Activated T-helper 2 cell treated with anti-CD3 and anti-CD28 coated beads, Interferon-gamma antibody, Interleukin-2, Interleukin-4, amounts not matched to agents 10 μg/mL and 5 μg/mL and 100 μg/mL, durations not matched to agents 14 hours and 24 hours and 36 hours (primary cell): ENCODE data around the gene EFR3B. TPM values are rescaled to one million over a fixed set of nuclear protein-coding genes. Genes with fewer than 3 reads are reported as not detected.
"Not testable (repeated sequence)": the region's sequence is repeated elsewhere in the genome, so short reads cannot be mapped to it uniquely, and the experiment has no call there.

ENCODE experiments used
- DNase-seq: peaks from one replicate; pipeline ENCODE4 v3.0.0; 2021; ENCODE audit warnings: low spot score
- H3K27ac Mint-ChIP-seq: one replicate; pipeline ENCODE4 v1.8.0; 2021; ENCODE audit warnings: mixed read lengths
- H3K27me3 Mint-ChIP-seq: one replicate; pipeline ENCODE4 v1.8.0; 2021; ENCODE audit warnings: low read depth, mixed read lengths
- H3K36me3 Mint-ChIP-seq: one replicate; pipeline ENCODE4 v1.8.0; 2021; ENCODE audit warnings: low read depth, mixed read lengths
- H3K4me1 Mint-ChIP-seq: one replicate; pipeline ENCODE4 v1.8.0; 2021; ENCODE audit warnings: low read depth, mixed read lengths
- H3K4me3 Mint-ChIP-seq: one replicate; pipeline ENCODE4 v1.8.0; 2021; ENCODE audit warnings: low read depth, mild to moderate bottlenecking, moderate library complexity, mixed read lengths
- H3K9me3 Mint-ChIP-seq: one replicate; pipeline ENCODE4 v1.8.0; 2021; ENCODE audit warnings: mixed read lengths
- intact Hi-C: fragments of 100-400 bp; cut with micrococcal nuclease; formaldehyde crosslinking; loops from one replicate; pipeline ENCODE4 v1.15.1; 2023
- total RNA-seq: library from RNA; stranded (reverse); gene quantifications from 2 replicates; pipeline ENCODE4 v1.2.3, GENCODE V29; 2022

EFR3B gene, protein sequence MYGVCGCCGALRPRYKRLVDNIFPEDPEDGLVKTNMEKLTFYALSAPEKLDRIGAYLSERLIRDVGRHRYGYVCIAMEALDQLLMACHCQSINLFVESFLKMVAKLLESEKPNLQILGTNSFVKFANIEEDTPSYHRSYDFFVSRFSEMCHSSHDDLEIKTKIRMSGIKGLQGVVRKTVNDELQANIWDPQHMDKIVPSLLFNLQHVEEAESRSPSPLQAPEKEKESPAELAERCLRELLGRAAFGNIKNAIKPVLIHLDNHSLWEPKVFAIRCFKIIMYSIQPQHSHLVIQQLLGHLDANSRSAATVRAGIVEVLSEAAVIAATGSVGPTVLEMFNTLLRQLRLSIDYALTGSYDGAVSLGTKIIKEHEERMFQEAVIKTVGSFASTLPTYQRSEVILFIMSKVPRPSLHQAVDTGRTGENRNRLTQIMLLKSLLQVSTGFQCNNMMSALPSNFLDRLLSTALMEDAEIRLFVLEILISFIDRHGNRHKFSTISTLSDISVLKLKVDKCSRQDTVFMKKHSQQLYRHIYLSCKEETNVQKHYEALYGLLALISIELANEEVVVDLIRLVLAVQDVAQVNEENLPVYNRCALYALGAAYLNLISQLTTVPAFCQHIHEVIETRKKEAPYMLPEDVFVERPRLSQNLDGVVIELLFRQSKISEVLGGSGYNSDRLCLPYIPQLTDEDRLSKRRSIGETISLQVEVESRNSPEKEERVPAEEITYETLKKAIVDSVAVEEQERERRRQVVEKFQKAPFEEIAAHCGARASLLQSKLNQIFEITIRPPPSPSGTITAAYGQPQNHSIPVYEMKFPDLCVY
- total RNA-seq: 0.34 and 0.46 TPM in 2 replicates

GRCh38 chr2:25041928-25042320, at the start of gene EFR3B:
Gene EFR3B, plus strand, starts transcription at chr2:25042076. Its CDS starts 237 bp downstream, at chr2:25042313.
- Mint-ChIP-seq H3K9me3 (no peaks in the 10 kb centered on the region), H3K4me1 (peaks cover 24% of the 10 kb centered on the region), H3K4me3 (peak within 1 kb of the TSS; percentile 77), H3K36me3 (no peaks in the 10 kb centered on the region), H3K27ac (no peak within 1 kb of the TSS), H3K27me3 (peaks cover 49% of the 10 kb centered on the region)
- intact Hi-C loops: loop anchor here (2.0 to 5.0 kb wide), 2 partner anchors 69 to 550 kb away; partner anchors contain the start of gene NCOA1
- peak; percentile 81 for DNase-seq

DNA sequence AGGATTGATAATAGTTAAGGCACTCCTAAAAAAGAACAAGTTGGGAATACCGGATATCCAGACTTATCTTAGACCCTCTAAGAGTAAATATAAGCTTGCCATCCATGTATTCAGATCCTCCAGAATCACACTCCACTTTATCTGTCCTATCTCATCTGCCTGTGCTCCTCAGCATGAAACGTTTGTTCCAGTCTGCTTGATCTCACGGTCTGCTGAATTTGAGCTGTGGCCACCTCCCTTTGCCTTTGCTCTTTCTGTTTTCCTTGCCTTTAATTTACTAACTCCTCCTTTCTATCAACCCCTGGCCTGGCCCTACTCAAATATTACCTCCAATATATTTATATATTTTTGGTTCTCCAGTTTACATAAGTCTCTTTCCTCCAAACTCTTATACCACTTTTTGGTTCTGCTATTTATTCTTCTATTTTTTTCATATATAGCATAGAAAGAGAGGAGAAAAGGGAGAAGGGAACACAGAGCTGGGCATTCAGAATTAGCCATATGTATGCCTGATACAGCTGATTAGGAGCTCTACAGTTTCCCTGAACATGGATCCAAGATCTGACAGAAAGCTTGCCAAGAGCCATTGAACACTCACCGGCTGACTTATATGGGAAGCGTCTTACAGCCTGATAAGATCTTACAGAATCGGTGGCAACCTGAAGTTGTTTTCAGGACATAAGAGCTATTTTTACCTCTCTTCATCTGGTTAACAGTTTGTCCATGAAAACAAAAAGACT, 48.3 kb upstream of the EFR3B start:
- H3K4me3 Mint-ChIP-seq: no peak overlapping the region
- H3K36me3 Mint-ChIP-seq: no peaks in the 10 kb centered on the region
- no peak for DNase-seq
- no peak overlapping the region for H3K27ac Mint-ChIP-seq
- H3K27me3 Mint-ChIP-seq: peaks cover 16% of the 10 kb centered on the region
- intact Hi-C loops: no loop called here
- H3K4me1 Mint-ChIP-seq: peaks cover 4% of the 10 kb centered on the region
- H3K9me3 Mint-ChIP-seq: no peaks in the 10 kb centered on the region

GRCh38 chr2:24994146-24994724, 47.6 kb upstream of the EFR3B start:
- H3K4me3 Mint-ChIP-seq: no peak overlapping the region
- peaks cover 16% of the 10 kb centered on the region for H3K27me3 Mint-ChIP-seq
- H3K9me3 Mint-ChIP-seq: no peaks in the 10 kb centered on the region
- no peak for DNase-seq
- intact Hi-C loops: no loop called here
- no peak overlapping the region for H3K27ac Mint-ChIP-seq
- peaks cover 4% of the 10 kb centered on the region for H3K4me1 Mint-ChIP-seq
- no peaks in the 10 kb centered on the region for H3K36me3 Mint-ChIP-seq

GRCh38 chr2:24999097-24999496, 42.8 kb upstream of the EFR3B start:
- DNase-seq, intact Hi-C loops, H3K9me3 Mint-ChIP-seq, H3K27ac Mint-ChIP-seq, H3K36me3 Mint-ChIP-seq, H3K4me3 Mint-ChIP-seq, H3K4me1 Mint-ChIP-seq: not testable (repeated sequence)
- H3K27me3 Mint-ChIP-seq: peaks cover 10% of the 10 kb centered on the region

DNA sequence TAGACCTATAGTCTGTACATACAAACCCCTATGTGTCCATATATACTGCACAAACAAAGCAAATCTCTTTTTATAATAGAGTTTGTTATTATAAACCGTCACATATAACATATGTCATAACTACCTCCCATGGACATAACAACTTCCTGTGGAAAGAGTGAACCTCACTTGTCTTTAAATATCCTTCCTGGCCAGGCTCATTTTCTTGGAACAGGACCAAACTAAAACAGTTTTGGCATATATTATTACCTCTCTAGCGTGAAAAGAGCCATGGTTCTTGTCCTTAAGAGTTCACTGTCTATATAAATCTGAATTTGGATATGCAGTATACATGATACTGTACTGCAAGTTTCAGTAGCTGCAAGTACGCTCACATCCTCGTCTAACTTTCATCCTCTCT, 41.8 kb upstream of the EFR3B start:
- DNase-seq: no peak
- intact Hi-C loops: no loop called here
- no peaks in the 10 kb centered on the region for H3K9me3 Mint-ChIP-seq
- no peaks in the 10 kb centered on the region for H3K36me3 Mint-ChIP-seq
- H3K4me1 Mint-ChIP-seq: no peaks in the 10 kb centered on the region
- H3K27ac Mint-ChIP-seq: no peak overlapping the region
- H3K27me3 Mint-ChIP-seq: peaks cover 5% of the 10 kb centered on the region
- no peak overlapping the region for H3K4me3 Mint-ChIP-seq

DNA sequence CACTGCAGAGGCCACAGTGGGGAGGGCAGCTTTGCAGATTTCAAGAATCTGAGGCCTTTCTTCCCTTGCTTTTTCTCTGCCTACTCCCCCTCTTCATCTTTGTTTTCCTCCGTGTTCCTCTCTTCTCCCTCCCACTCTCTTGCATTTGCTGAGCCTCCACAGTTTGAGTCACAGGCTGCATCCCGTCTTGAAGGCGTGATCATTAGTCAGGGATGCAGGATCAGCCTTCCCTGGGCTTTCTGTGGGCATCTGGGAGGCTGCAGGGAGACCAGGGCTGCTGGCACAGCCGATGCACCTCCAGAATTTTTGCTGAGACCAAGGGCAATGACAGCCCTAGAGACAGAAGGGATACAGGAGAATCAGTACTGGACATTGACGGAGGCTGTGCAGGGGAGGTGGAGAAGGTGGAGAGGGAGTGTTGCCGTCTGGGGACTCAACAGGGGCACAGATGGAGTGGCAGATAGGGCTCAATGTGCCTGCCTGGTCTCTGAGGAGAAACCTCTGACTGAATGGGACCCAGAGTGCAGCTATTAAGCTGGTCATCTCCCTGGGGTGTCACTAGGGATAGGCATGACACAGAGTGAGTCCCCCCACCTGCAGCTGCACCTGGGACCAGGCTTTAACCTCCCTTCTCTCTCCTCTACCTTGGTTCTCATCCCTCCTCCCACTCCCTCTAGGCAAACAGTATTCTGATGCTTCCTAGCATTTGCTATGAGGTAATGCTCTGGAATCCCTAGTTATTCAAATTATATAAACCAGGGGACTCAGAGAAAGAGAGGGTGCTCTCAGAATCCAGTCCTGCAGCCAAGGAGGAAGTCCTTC, 41.2 kb upstream of the EFR3B start:
- intact Hi-C loops: no loop called here
- DNase-seq: no peak
- no peak overlapping the region for H3K4me3 Mint-ChIP-seq
- peaks cover 5% of the 10 kb centered on the region for H3K27me3 Mint-ChIP-seq
- H3K4me1 Mint-ChIP-seq: no peaks in the 10 kb centered on the region
- H3K27ac Mint-ChIP-seq: no peak overlapping the region
- no peaks in the 10 kb centered on the region for H3K9me3 Mint-ChIP-seq
- H3K36me3 Mint-ChIP-seq: no peaks in the 10 kb centered on the region

DNA sequence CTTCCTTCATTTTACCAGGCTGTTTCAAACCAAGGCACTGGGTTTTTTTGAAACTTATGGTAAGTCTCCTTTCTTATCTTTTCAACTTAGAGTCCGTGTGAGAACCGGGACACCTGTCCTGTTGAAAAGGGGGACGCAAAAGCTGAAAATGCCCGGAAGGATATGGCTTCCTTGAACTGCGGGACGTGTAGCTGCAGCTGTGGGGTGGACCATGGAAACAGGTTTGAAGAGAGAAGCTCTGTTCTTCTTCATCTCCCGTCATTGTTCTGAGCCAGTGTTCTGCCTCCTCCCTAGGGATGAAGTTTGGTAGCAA, 40.6 kb upstream of the EFR3B start:
- intact Hi-C loops: no loop called here
- no peaks in the 10 kb centered on the region for H3K4me1 Mint-ChIP-seq
- no peaks in the 10 kb centered on the region for H3K9me3 Mint-ChIP-seq
- H3K27me3 Mint-ChIP-seq: peaks cover 5% of the 10 kb centered on the region
- no peak overlapping the region for H3K4me3 Mint-ChIP-seq
- H3K27ac Mint-ChIP-seq: no peak overlapping the region
- no peaks in the 10 kb centered on the region for H3K36me3 Mint-ChIP-seq
- no peak for DNase-seq

GRCh38 chr2:25002066-25002465, 39.8 kb upstream of the EFR3B start:
- peaks cover 5% of the 10 kb centered on the region for H3K27me3 Mint-ChIP-seq
- no peak overlapping the region for H3K4me3 Mint-ChIP-seq
- intact Hi-C loops: no loop called here
- no peak for DNase-seq
- H3K36me3 Mint-ChIP-seq: no peaks in the 10 kb centered on the region
- H3K27ac Mint-ChIP-seq: no peak overlapping the region
- no peaks in the 10 kb centered on the region for H3K4me1 Mint-ChIP-seq
- no peaks in the 10 kb centered on the region for H3K9me3 Mint-ChIP-seq

- intact Hi-C loops: no loop called here
- H3K4me1 Mint-ChIP-seq: no peaks in the 10 kb centered on the region
- H3K9me3 Mint-ChIP-seq: no peaks in the 10 kb centered on the region
- H3K36me3 Mint-ChIP-seq: no peaks in the 10 kb centered on the region
- no peak overlapping the region for H3K27ac Mint-ChIP-seq
- DNase-seq: no peak
- no peak overlapping the region for H3K4me3 Mint-ChIP-seq
- no peaks in the 10 kb centered on the region for H3K27me3 Mint-ChIP-seq
Observed at GRCh38 chr2:25009954-25010353, 31.9 kb upstream of the EFR3B start.

- H3K9me3 Mint-ChIP-seq, DNase-seq, H3K27me3 Mint-ChIP-seq, H3K4me3 Mint-ChIP-seq, intact Hi-C loops, H3K36me3 Mint-ChIP-seq, H3K4me1 Mint-ChIP-seq, H3K27ac Mint-ChIP-seq: not testable (repeated sequence)
Observed at GRCh38 chr2:25011342-25011741, 30.5 kb upstream of the EFR3B start.

DNA sequence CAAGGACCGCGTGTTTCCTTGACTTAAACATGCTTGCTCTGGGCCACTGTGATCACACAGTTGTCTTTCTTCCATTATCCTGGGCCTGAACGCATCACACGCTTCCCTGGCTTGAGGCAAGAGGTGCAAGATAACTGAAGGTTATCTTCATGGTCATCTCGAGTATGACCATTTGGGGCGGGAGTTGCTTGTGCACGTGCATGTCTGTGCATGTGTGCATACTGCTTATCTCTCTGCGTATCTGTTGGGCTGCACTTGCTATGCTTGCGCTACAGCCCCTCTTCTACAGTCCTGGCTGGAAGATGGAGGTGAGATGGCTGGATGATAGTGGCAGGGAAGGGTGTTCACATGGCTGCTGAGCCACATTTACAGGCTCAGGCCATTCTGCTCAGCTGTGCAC, 27.2 kb upstream of the EFR3B start:
- peaks cover 1% of the 10 kb centered on the region for H3K4me1 Mint-ChIP-seq
- H3K27ac Mint-ChIP-seq: no peak overlapping the region
- H3K36me3 Mint-ChIP-seq: no peaks in the 10 kb centered on the region
- H3K4me3 Mint-ChIP-seq: no peak overlapping the region
- intact Hi-C loops: no loop called here
- H3K27me3 Mint-ChIP-seq: peaks cover 2% of the 10 kb centered on the region
- H3K9me3 Mint-ChIP-seq: no peaks in the 10 kb centered on the region
- DNase-seq: no peak

DNA sequence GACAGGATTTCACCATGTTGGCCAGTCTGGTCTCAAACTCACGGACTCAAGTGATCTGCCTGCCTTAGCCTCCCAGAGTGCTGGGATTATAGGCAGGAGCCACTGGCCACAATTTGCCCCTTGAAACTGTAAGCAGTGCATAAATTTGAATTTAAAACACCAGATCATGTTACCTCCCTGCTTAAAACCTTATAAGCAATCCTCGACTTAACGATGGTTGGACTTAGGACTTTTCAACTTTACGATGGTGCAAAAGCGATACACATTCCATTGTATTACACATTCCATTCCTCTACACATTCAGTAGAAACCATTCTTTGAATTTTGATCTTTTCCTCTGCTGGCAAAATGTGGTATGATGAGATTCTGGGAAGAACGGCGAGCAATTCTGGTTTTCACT, 23.2 kb upstream of the EFR3B start:
- H3K36me3 Mint-ChIP-seq: no peaks in the 10 kb centered on the region
- peaks cover 1% of the 10 kb centered on the region for H3K4me1 Mint-ChIP-seq
- no peak for DNase-seq
- no peak overlapping the region for H3K27ac Mint-ChIP-seq
- no peaks in the 10 kb centered on the region for H3K9me3 Mint-ChIP-seq
- intact Hi-C loops: no loop called here
- peaks cover 2% of the 10 kb centered on the region for H3K27me3 Mint-ChIP-seq
- no peak overlapping the region for H3K4me3 Mint-ChIP-seq
